Left ventricle myocardium inferior (tissue), 1 donor: Measurements from ENCODE around the gene MTMR2. TPM values are rescaled to one million over a fixed set of nuclear protein-coding genes. Genes with fewer than 3 reads are reported as not detected.

Experiments used
- DNase-seq: peaks from one replicate; pipeline ENCODE4 v3.0.0-alpha.2; 2020
- H3K27ac ChIP-seq: fragments of 200-600 bp; replicated peaks from 2 replicates; pipeline ENCODE4 v1.8.0; 2021
- H3K27me3 ChIP-seq: fragments of 200-600 bp; 2 replicates; pipeline ENCODE4 v1.8.0; 2021; ENCODE audit warnings: low read depth
- H3K36me3 ChIP-seq: fragments of 200-600 bp; 2 replicates; pipeline ENCODE4 v1.8.0; 2021
- H3K4me1 ChIP-seq: fragments of 200-600 bp; 2 replicates; pipeline ENCODE4 v1.8.0; 2021
- H3K4me3 ChIP-seq: fragments of 200-600 bp; 2 replicates; pipeline ENCODE4 v1.8.0; 2021; ENCODE audit warnings: mild to moderate bottlenecking, moderate library complexity
- H3K9me3 ChIP-seq: fragments of 200-600 bp; replicated peaks from 2 replicates; pipeline ENCODE4 v1.8.0; 2021
- intact Hi-C: fragments of 100-400 bp; cut with micrococcal nuclease; formaldehyde crosslinking; loops from one replicate; pipeline ENCODE4 v1.11.0; 2022
- total RNA-seq: library from RNA; stranded (reverse); fragmentation: NEBNext Ultra II Directional; extraction: Animal tissue kit (Norgen Biotek cat#: 25700); gene quantifications from one replicate; pipeline ENCODE4 v1.2.1, GENCODE V29; 2021
- TF ChIP-seq, protein P1 (sequence below): fragments of 200-600 bp; IDR thresholded peaks from 2 replicates; pipeline ENCODE4 v1.8.0; 2021; ENCODE audit warnings: antibody characterized with exemption, mild to moderate bottlenecking, borderline replicate concordance
- donor health status: DM: no; HTN: yes; CAD: no; lungs with severe emphysema.

The MTMR2 gene
- total RNA-seq, 1 donor from 2014 or later: 16.7 TPM

DNA sequence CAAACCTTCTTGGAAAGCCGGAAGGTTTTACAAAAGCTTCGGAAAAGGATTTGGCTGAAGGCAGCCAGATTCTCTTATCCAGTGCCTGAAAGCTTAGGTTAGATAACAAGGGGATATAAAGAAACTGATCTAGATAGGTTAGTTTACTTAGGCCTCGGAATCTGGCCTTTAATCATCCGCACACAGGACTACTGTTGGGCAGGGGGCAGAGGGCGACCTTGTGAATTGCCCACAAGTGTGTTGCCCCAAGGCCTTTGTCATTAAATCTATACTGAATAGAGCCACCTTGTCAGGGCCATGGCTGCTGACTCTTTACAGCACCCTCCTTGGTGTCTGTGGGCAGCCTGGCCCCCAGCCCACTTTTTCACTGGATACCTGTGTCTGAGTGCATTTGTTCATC is 9.7 kb upstream of the MTMR2 start:
- Histone ChIP-seq H3K27me3 (no peaks in the 10 kb centered on the region), H3K36me3 (no peaks in the 10 kb centered on the region), H3K4me3 (no peak overlapping the region), H3K27ac (no peak overlapping the region), H3K9me3 (peaks cover 38% of the 10 kb centered on the region), H3K4me1 (no peaks in the 10 kb centered on the region)
- DNase-seq: no peak
- intact Hi-C loops: no loop called here
- TF ChIP-seq, protein P1, sequence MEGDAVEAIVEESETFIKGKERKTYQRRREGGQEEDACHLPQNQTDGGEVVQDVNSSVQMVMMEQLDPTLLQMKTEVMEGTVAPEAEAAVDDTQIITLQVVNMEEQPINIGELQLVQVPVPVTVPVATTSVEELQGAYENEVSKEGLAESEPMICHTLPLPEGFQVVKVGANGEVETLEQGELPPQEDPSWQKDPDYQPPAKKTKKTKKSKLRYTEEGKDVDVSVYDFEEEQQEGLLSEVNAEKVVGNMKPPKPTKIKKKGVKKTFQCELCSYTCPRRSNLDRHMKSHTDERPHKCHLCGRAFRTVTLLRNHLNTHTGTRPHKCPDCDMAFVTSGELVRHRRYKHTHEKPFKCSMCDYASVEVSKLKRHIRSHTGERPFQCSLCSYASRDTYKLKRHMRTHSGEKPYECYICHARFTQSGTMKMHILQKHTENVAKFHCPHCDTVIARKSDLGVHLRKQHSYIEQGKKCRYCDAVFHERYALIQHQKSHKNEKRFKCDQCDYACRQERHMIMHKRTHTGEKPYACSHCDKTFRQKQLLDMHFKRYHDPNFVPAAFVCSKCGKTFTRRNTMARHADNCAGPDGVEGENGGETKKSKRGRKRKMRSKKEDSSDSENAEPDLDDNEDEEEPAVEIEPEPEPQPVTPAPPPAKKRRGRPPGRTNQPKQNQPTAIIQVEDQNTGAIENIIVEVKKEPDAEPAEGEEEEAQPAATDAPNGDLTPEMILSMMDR: no peak

DNA sequence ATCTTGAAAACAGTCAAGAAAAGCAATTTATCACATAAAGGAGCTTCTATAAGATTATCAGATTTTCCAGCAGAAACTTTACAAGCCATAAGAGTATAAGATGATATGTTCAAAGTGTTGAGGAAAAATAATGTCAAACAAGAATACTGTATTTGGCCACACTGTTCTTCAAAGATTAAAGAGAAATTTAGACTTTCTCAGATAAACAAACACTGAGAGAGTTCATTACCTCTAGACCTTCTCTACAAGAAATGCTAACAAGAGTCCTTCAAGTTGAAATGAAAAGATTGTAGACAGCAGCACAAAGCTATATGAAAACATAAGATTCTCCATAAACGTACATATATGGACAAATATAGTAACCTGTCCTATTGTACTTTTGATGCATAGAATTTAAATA is 8.0 kb upstream of the MTMR2 start:
- H3K27me3 ChIP-seq: no peaks in the 10 kb centered on the region
- TF ChIP-seq, protein P1: no peak
- no peak for DNase-seq

DNA sequence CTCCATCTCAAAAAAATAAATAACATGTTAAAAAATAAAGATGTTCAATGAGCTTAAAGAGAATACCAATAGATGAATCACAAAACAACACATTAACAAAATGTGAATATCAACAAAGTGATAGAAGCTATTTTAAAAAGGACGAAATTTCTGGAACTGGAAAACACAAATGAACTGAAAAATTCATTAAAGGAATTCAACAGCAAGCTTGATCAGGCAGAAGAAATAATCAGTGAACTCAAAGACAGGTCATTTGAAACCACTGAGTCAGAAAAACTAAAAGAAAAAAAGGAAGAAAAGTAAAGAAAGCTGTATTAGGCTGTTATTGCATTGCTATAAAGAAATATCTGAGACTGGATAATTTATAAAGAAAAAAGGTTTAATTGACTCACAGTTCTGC is 7.0 kb upstream of the MTMR2 start:
- peaks cover 26% of the 10 kb centered on the region for H3K9me3 ChIP-seq

More for the DNA sequence above, 8.0 kb upstream of the MTMR2 start:
- H3K4me3 ChIP-seq: no peak overlapping the region
- H3K9me3 ChIP-seq: peaks cover 30% of the 10 kb centered on the region
- peaks cover 2% of the 10 kb centered on the region for H3K4me1 ChIP-seq
- H3K36me3 ChIP-seq: no peaks in the 10 kb centered on the region
- no peak overlapping the region for H3K27ac ChIP-seq
- intact Hi-C loops: no loop called here

DNA sequence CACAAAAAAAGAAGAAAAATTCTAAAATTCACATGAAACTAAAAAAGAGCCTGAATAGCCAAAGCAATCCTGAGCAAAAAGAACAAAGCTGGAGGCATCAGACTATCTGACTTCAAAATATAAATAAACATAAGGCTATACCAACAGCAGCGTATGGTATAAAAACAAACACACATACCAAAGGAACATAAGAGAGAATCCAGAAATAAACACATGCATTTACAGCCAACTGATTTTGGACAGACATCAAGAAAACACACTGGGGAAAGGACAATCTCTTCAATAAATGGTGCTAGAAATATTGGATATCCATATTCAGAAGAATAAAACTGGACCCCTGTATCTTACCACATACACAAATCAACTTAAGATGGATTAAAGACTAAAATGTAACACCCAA is 2.8 kb upstream of the MTMR2 start:
- Histone ChIP-seq H3K27ac (no peak overlapping the region), H3K9me3 (peaks cover 13% of the 10 kb centered on the region), H3K4me1 (peaks cover 47% of the 10 kb centered on the region), H3K27me3 (no peaks in the 10 kb centered on the region), H3K36me3 (no peaks in the 10 kb centered on the region), H3K4me3 (no peak overlapping the region)
- TF ChIP-seq, protein P1: no peak
- no peak for DNase-seq
- intact Hi-C loops: no loop called here

More for the DNA sequence above, 7.0 kb upstream of the MTMR2 start:
- Histone ChIP-seq H3K36me3 (no peaks in the 10 kb centered on the region), H3K27me3 (no peaks in the 10 kb centered on the region), H3K4me1 (peaks cover 10% of the 10 kb centered on the region), H3K27ac (no peak overlapping the region), H3K4me3 (no peak overlapping the region)
- no peak for DNase-seq
- TF ChIP-seq, protein P1: no peak
- intact Hi-C loops: no loop called here

DNA sequence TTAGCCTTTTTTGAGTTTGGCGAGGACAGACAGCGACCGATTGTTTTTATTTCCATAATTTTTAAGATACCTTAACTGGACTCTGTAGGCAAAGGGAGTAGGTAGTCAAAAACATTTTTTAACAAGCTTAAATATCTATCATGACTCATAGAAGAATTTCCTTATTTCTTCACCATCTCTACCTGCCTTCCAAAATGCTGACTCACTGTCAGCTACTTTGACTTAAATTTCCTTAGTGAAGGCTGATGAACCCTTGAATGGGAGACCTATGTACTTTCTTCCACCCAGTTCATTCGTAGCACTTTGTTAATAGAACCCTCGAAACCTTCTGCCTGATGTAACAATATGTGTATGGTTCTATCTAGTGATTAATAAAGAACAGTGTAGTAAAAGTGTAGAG is 1.1 kb upstream of the MTMR2 start:
- H3K27me3 ChIP-seq: no peaks in the 10 kb centered on the region
- intact Hi-C loops: no loop called here
- DNase-seq: no peak
- H3K36me3 ChIP-seq: no peaks in the 10 kb centered on the region
- H3K27ac ChIP-seq: peak overlapping the region; percentile 92
- H3K4me3 ChIP-seq: peak overlapping the region; percentile 82
- peaks cover 54% of the 10 kb centered on the region for H3K4me1 ChIP-seq
- no peaks in the 10 kb centered on the region for H3K9me3 ChIP-seq
- TF ChIP-seq, protein P1: no peak

- Histone ChIP-seq H3K9me3 (no peaks in the 10 kb centered on the region), H3K36me3 (no peaks in the 10 kb centered on the region), H3K27me3 (no peaks in the 10 kb centered on the region), H3K4me3 (peak overlapping the region; percentile 82), H3K4me1 (peaks cover 56% of the 10 kb centered on the region), H3K27ac (peak overlapping the region; percentile 92)
- intact Hi-C loops: no loop called here
- no peak for DNase-seq
- TF ChIP-seq, protein P1: no peak
Observed at GRCh38 chr11:95924414-95924760, 480 bp upstream of the MTMR2 start.
